Liver (tissue), 9 donors: Measurements from ENCODE around the gene SLC25A44. TPM values are rescaled to one million over a fixed set of nuclear protein-coding genes. Genes with fewer than 3 reads are reported as not detected.

Experiments used
- DNase-seq: peaks from one replicate; pipeline ENCODE4 v3.0.0-alpha.2; 2017; ENCODE audit warnings: low spot score
- H3K27ac ChIP-seq, 2 donors: one replicate each; pipeline ENCODE4 v1.7.0; 2013; ENCODE audit warnings: inconsistent platforms in 2 of 2, low read length in 2 of 2, control low read depth in 1 of 2, low read depth in 1 of 2, mild to moderate bottlenecking in 1 of 2
- H3K27me3 ChIP-seq, 4 donors: one replicate each; pipeline versions ENCODE4 v1.6.1 to v1.7.0; 2013; ENCODE audit warnings: low read length in 3 of 4, inconsistent platforms in 1 of 4, mild to moderate bottlenecking in 1 of 4, moderate library complexity in 1 of 4; ENCODE audit not compliant: control insufficient read depth in 4 of 4, insufficient read depth in 4 of 4
- H3K36me3 ChIP-seq, 4 donors: one replicate each; pipeline versions ENCODE4 v1.6.1 to v1.7.0; 2013; ENCODE audit warnings: low read length in 3 of 4, mild to moderate bottlenecking in 3 of 4, low read depth in 1 of 4, moderate library complexity in 1 of 4; ENCODE audit not compliant: control insufficient read depth in 4 of 4, insufficient read depth in 3 of 4
- H3K4me1 ChIP-seq, 4 donors: one replicate each; pipeline versions ENCODE4 v1.6.1 to v1.7.0; 2013; ENCODE audit warnings: low read length in 3 of 4, mild to moderate bottlenecking in 3 of 4, moderate library complexity in 1 of 4; ENCODE audit not compliant: control insufficient read depth in 4 of 4, insufficient read depth in 4 of 4
- H3K4me3 ChIP-seq, 3 donors: one replicate each; pipeline versions ENCODE4 v1.6.1 to v1.7.0; 2013; ENCODE audit warnings: low read length in 3 of 3, control low read depth in 1 of 3, low read depth in 1 of 3, mild to moderate bottlenecking in 1 of 3
- H3K9ac ChIP-seq, 2 donors: one replicate each; pipeline ENCODE4 v1.7.0; 2013; ENCODE audit warnings: low read length in 2 of 2, mild to moderate bottlenecking in 2 of 2, moderate library complexity in 2 of 2, control low read depth in 1 of 2, low read depth in 1 of 2
- H3K9me3 ChIP-seq, 4 donors: one replicate each; pipeline versions ENCODE4 v1.6.1 to v1.7.0; 2013; ENCODE audit warnings: low read length in 3 of 4; ENCODE audit not compliant: control insufficient read depth in 4 of 4
- CTCF ChIP-seq: fragments of 150-350 bp; IDR thresholded peaks from 2 replicates; pipeline ENCODE4 v1.5.1; 2017; ENCODE audit warnings: improper control_type of control experiment, low read depth, low read length; ENCODE audit not compliant: missing input control
- EGR1 ChIP-seq, 2 donors: IDR thresholded peaks; 2 replicates each; pipeline ENCODE4 v1.6.1; 2016 to 2018; ENCODE audit warnings: antibody characterized with exemption in 2 of 2, low read depth in 2 of 2
- FOXA1 ChIP-seq: IDR thresholded peaks from 2 replicates; pipeline ENCODE4 v1.6.1; 2016; ENCODE audit warnings: antibody characterized with exemption
- FOXA2 ChIP-seq: IDR thresholded peaks from 2 replicates; pipeline ENCODE4 v1.6.1; 2016; ENCODE audit warnings: antibody characterized with exemption
- GABPA ChIP-seq, 2 donors: IDR thresholded peaks in 1 of 2; conservative IDR thresholded peaks in 1 of 2; 2 replicates each; pipeline ENCODE4 v1.6.1; 2016; ENCODE audit warnings: antibody characterized with exemption in 2 of 2, mild to moderate bottlenecking in 1 of 2, moderate library complexity in 1 of 2
- HNF4A ChIP-seq, 2 donors: conservative IDR thresholded peaks; 2 replicates each; pipeline ENCODE4 v1.6.1; 2016; ENCODE audit warnings: antibody characterized with exemption in 2 of 2, mild to moderate bottlenecking in 2 of 2
- HNF4G ChIP-seq: IDR thresholded peaks from 2 replicates; pipeline ENCODE4 v1.6.1; 2016; ENCODE audit warnings: antibody characterized with exemption
- JUND ChIP-seq, 2 donors: IDR thresholded peaks; 2 replicates each; pipeline ENCODE4 v1.6.1; 2016; ENCODE audit warnings: antibody characterized with exemption in 2 of 2
- NR2F2 ChIP-seq: IDR thresholded peaks from 2 replicates; pipeline ENCODE4 v1.6.1; 2016; ENCODE audit warnings: antibody characterized with exemption
- RAD21 ChIP-seq, 2 donors: IDR thresholded peaks; 2 replicates each; pipeline ENCODE4 v1.6.1; 2016; ENCODE audit warnings: antibody characterized with exemption in 2 of 2, mild to moderate bottlenecking in 2 of 2
- REST ChIP-seq: IDR thresholded peaks from 2 replicates; pipeline ENCODE4 v1.6.1; 2016; ENCODE audit warnings: antibody characterized with exemption, mild to moderate bottlenecking
- RXRA ChIP-seq, 2 donors: IDR thresholded peaks; 2 replicates each; pipeline ENCODE4 v1.6.1; 2017 to 2018; ENCODE audit warnings: antibody characterized with exemption in 2 of 2, mild to moderate bottlenecking in 1 of 2
- SP1 ChIP-seq: IDR thresholded peaks from 2 replicates; pipeline ENCODE4 v1.6.1; 2018; ENCODE audit warnings: antibody characterized with exemption, mild to moderate bottlenecking
- TAF1 ChIP-seq: conservative IDR thresholded peaks from 2 replicates; pipeline ENCODE4 v1.6.1; 2016; ENCODE audit warnings: antibody characterized with exemption, mild to moderate bottlenecking
- YY1 ChIP-seq: IDR thresholded peaks from 2 replicates; pipeline ENCODE4 v1.6.1; 2016; ENCODE audit warnings: antibody characterized with exemption, mild to moderate bottlenecking
- ZBTB33 ChIP-seq: IDR thresholded peaks from 2 replicates; pipeline ENCODE4 v1.6.1; 2016; ENCODE audit warnings: antibody characterized with exemption
- WGBS: extraction: QIAGEN DNeasy Blood & Tissue Kit; methylation state at CpG from one replicate; pipeline ENCODE4 v1.1.7; 2013; 5-methylcytosine and 5-hydroxymethylcytosine counted together
- polyA plus RNA-seq, 2 donors: library from polyadenylated mRNA; stranded (reverse) in 1 of 2; unstranded in 1 of 2; fragments of 200-250 nt in 1 of 2; fragments of >200 nt in 1 of 2; fragmentation: Nextera tagmentation in 1 of 2; extraction: Ambion mirVana in 1 of 2; gene quantifications; one replicate each; pipeline versions ENCODE4 v1.2.1 to v1.2.3, GENCODE V29; 2013 to 2015
- total RNA-seq, 2 donors: library from RNA; depleted of rRNA; stranded (reverse); fragments of >200 nt; gene quantifications; one replicate each; pipeline ENCODE4 v1.2.3, GENCODE V29; 2014
- TF ChIP-seq, protein P1 (sequence below): IDR thresholded peaks from 2 replicates; pipeline ENCODE4 v1.6.1; 2016; ENCODE audit warnings: antibody characterized with exemption
- TF ChIP-seq, protein P2 (sequence below): IDR thresholded peaks from 2 replicates; pipeline ENCODE4 v1.6.1; 2016; ENCODE audit warnings: antibody characterized with exemption
- donor health status: healthy.
- donor health status: healthy.
- donor health status: healthy.
- donor health status: healthy.
- donor health status: healthy.

Gene SLC25A44
- total and polyA plus RNA-seq, 4 donors, result 10.2 to 21.8 (median 15.9) TPM

- TF ChIP-seq HNF4G, result no peak
- TF ChIP-seq RXRA (IDR thresholded peaks at IDR 0.05), result no peak
- no peak for TF ChIP-seq ZBTB33
- no peak for TF ChIP-seq REST
- no peak for TF ChIP-seq SP1
- Histone ChIP-seq H3K36me3 (no peaks in the 10 kb centered on the region), H3K27me3 (no peaks in the 10 kb centered on the region), H3K9me3 (peaks cover 0 to 4% (median under 1%) of the 10 kb centered on the region in 4 donors), H3K4me3 (peak overlapping the region in 2 of 3 donors; percentile 34 to 46), H3K9ac (peak overlapping the region; percentile 20 to 85), H3K4me1 (peaks cover 12 to 37% (median 34%) of the 10 kb centered on the region in 4 donors), H3K27ac (peak overlapping the region; percentile 82 to 83)
- WGBS, result 93% methylated on average over 7 of the region's 7 CpGs
- DNase-seq, result no peak
These were observed 756 bp upstream of the SLC25A44 start for GRCh38 chr1:156193208-156193487.

- Histone ChIP-seq H3K36me3 (no peaks in the 10 kb centered on the region), H3K27me3 (no peaks in the 10 kb centered on the region), H3K9me3 (peaks cover 0 to under 1% (median 0%) of the 10 kb centered on the region in 4 donors), H3K4me1 (peaks cover 13 to 48% (median 43%) of the 10 kb centered on the region in 4 donors), H3K4me3 (peak overlapping the region; percentile 69 to 98 (median 97)), H3K27ac (peak overlapping the region; percentile 71 to 79), H3K9ac (peak overlapping the region; percentile 68 to 89)
- 7% methylated on average over 14 of the region's 14 CpGs for WGBS
- TF ChIP-seq CTCF, result no peak
- TF ChIP-seq YY1, result no peak
- TF ChIP-seq HNF4A (conservative IDR thresholded peaks at IDR 0.05), result no peak
- no peak for TF ChIP-seq REST
- TF ChIP-seq EGR1 (IDR thresholded peaks at IDR 0.05; ENCODE audit: low read depth in 2 of 2), result no peak
- TF ChIP-seq TAF1, result no peak
- TF ChIP-seq, protein P1, sequence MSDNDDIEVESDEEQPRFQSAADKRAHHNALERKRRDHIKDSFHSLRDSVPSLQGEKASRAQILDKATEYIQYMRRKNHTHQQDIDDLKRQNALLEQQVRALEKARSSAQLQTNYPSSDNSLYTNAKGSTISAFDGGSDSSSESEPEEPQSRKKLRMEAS, result no peak
- no peak for TF ChIP-seq RAD21 (IDR thresholded peaks at IDR 0.05)
- no peak for TF ChIP-seq SP1
- TF ChIP-seq RXRA (IDR thresholded peaks at IDR 0.05), result no peak
- no peak for TF ChIP-seq NR2F2
- TF ChIP-seq ZBTB33, result no peak
- TF ChIP-seq GABPA (IDR thresholded peaks at IDR 0.05 in 1 of 2, conservative IDR thresholded peaks at IDR 0.05 in 1 of 2), result no peak
- TF ChIP-seq JUND (IDR thresholded peaks at IDR 0.05), result no peak
- TF ChIP-seq FOXA1, result no peak
- no peak for TF ChIP-seq HNF4G
- TF ChIP-seq, protein P2, sequence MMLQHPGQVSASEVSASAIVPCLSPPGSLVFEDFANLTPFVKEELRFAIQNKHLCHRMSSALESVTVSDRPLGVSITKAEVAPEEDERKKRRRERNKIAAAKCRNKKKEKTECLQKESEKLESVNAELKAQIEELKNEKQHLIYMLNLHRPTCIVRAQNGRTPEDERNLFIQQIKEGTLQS, result no peak
- TF ChIP-seq FOXA2, result no peak
- DNase-seq, result no peak
These were observed 372 bp downstream of the SLC25A44 start for GRCh38 chr1:156194300-156194652.
